Stimulated activated CD8-positive, alpha-beta memory T cell treated with anti-CD3 and anti-CD28 coated beads, Interleukin-2, amount 100 ng/mL, for 48 hours (primary cell): ENCODE measurements around the gene SUPT7L.

ENCODE experiments used
- DNase-seq, 2 donors: peaks; one replicate each; pipeline ENCODE4 v3.0.0-alpha.2; 2020; ENCODE audit warnings: low read depth in 2 of 2

SUPT7L gene

GRCh38 chr2:27663285-27664153 lies at the start of gene SUPT7L, which contains the start of gene SLC4A1AP:
Gene SUPT7L, minus strand, starts transcription at chr2:27663614. Its CDS starts 1,422 bp downstream, at chr2:27662192.
Gene SLC4A1AP, plus strand, starts transcription at chr2:27663889. Its CDS starts 26 bp downstream, at chr2:27663915.
- peak; percentile 48 to 55 for DNase-seq

- DNase-seq, result no peak
Observed at GRCh38 chr2:27713201-27713600, 49.8 kb upstream of the SUPT7L start.

GRCh38 chr2:27712522-27712921 lies 49.1 kb upstream of the SUPT7L start:
- DNase-seq, result no peak

- no peak for DNase-seq
Observed at GRCh38 chr2:27711804-27712203, 48.4 kb upstream of the SUPT7L start.

- no peak for DNase-seq
Observed at GRCh38 chr2:27710640-27711430, 47.4 kb upstream of the SUPT7L start.

GRCh38 chr2:27709960-27710575 lies 46.7 kb upstream of the SUPT7L start:
- no peak for DNase-seq

- no peak for DNase-seq
Observed at GRCh38 chr2:27709326-27709725, 45.9 kb upstream of the SUPT7L start.

- DNase-seq, result no peak
Observed at GRCh38 chr2:27708666-27709065, 45.3 kb upstream of the SUPT7L start.

- DNase-seq, result no peak
Observed at GRCh38 chr2:27708257-27708654, 44.8 kb upstream of the SUPT7L start.

- DNase-seq, result no peak
Observed at GRCh38 chr2:27707462-27708256, 44.2 kb upstream of the SUPT7L start.

- no peak for DNase-seq
Observed at GRCh38 chr2:27705851-27706622, 42.6 kb upstream of the SUPT7L start.

- no peak for DNase-seq
Observed at GRCh38 chr2:27704342-27704876, 41.0 kb upstream of the SUPT7L start.

GRCh38 chr2:27703638-27704341 lies 40.4 kb upstream of the SUPT7L start:
- peak; percentile 66 to 76 for DNase-seq

- no peak for DNase-seq
Observed at GRCh38 chr2:27702302-27702701, 38.9 kb upstream of the SUPT7L start.

GRCh38 chr2:27701676-27702075 lies 38.3 kb upstream of the SUPT7L start:
- DNase-seq, result no peak

- no peak for DNase-seq
Observed at GRCh38 chr2:27697660-27698059, 34.2 kb upstream of the SUPT7L start.

- DNase-seq, result no peak
Observed at GRCh38 chr2:27690052-27690451, 26.6 kb upstream of the SUPT7L start.

- no peak for DNase-seq
Observed at GRCh38 chr2:27689424-27689823, 26.0 kb upstream of the SUPT7L start.

GRCh38 chr2:27687232-27687631 lies 23.8 kb upstream of the SUPT7L start:
- no peak for DNase-seq

- no peak for DNase-seq
Observed at GRCh38 chr2:27685577-27685976, 22.2 kb upstream of the SUPT7L start.
